ENCODE results near the gene SRMS.
A peak's percentile ranks its signal among the peaks of the same experiment; 100 is the strongest.

SRMS gene

DNA sequence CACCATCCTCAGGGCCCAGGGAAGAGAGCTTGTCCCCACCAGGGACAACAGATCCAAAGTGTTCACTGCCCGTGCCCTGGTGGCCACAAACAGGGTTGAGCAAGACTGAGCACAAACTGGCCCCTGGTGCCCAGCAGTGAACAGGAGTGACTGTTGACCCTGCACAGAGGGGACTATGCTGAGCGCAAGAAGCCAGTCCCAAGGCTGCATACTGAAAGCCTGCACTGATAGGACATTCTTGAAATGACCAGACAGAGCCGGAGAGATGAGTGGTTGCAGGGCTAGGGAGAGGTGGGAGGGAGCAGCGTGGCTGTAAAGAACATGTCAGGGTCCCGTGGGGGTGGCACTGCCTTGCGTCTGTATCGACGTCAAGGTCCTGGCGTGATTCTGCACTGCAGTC lies 3.5 kb upstream of the SRMS start:
- DNase-seq, result no peak

DNA sequence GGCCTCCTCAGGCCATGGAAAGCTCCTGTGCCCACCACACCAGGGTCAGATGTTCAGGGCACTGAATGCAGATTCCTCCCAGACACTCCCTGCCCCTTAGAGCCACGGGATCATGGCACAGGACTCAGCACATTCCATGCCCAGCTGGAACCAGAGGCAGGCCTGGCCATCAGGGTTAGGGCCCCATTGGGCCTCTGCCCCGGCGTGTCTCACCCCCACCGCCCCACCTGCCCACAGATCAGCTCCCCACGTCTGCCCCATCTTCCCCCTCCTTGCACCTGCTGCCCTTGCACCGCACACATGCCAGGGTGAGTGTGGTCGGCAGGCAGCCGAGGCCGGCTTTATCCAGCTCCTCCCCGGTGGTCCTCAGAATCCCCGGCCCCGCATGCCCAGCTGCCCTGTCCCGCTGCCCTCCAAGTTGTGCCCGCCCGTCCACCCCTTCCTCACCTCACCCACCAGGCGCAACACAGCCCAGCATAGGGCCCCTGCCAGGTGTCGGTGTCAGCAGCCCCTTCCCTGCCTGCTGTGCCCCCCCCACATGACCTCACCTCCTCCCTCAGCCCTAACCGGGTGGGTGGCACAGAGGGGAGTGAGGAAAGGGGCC lies 2.2 kb upstream of the SRMS start:
- no peak for DNase-seq

DNA sequence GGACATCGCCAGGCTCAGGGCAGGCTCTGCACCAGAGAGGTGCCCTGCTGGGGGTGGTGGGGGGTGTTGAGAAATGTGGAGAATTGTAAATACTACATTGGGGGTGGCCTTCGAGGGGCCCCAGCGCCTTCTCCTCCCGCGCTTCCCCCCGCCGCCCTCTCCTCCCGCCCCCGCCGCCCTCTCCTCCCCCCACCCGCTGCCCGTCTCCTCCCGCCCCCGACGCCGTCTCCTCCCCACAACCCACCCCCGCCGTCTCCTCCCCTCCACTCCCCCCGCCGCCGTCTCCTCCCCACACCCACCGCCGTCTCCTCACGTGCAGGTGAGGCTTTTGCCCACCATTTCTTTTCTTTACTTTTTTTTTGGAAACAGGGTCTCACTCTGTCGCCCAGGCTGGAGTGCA lies 1.5 kb upstream of the SRMS start:
- no peak for DNase-seq

DNA sequence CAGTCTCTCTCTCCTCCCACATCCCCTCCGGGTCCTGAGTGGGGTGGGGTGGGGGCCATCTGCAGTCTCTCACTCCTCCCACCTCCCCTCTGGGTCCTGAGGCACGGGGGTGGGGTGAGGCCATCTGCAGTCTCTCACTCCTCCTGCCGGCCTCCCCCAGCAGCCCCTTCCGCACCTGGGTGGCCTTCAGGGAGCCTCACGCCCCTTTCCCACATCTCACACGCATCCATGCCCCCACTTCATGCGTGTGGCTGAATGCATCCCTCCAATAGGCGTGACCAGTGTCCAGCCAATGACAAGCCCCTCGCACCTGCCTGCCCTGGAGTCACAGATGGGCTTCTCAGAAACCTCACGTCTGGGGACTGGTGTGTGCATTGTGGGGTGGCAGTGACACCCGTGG lies 993 bp upstream of the SRMS start:
- DNase-seq, result no peak

DNA sequence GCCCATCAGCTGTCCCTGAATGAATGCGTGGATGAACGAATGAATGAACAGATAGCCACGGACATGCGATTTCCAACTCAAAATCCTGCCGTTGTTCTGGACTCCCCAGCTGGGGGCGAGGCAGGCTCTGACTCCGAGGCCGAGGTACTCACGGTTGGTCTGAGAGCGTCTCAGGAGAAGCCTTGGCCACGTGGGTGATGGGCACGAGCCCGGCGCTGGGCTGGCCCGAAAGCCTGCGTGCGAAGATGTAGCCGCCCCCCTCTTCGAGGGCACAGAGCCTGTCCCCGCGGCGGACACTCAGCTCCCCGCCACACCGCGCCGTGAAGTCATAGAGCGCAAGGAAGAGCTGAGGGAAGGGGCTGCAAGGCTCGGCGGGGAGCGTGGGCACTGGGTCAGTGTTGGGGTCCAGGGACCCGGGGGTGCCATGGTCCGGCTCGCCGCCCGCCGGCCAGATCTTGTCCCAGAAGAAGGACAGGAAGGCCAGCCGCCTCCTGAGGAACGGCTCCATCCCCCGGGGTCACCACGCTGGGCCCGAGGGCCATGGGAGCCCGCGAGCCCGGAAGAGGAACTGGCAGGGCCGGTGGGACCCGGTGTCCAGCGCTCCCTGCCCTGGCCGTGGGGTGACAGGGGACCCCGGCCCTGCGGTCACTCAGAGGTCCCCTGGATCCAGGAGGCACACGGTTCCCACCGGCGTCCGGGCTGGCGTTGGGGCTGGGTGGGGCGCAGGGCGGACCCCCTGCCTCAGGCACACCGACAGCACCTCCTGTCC lies 409 bp downstream of the SRMS start:
- DNase-seq, result no peak

DNA sequence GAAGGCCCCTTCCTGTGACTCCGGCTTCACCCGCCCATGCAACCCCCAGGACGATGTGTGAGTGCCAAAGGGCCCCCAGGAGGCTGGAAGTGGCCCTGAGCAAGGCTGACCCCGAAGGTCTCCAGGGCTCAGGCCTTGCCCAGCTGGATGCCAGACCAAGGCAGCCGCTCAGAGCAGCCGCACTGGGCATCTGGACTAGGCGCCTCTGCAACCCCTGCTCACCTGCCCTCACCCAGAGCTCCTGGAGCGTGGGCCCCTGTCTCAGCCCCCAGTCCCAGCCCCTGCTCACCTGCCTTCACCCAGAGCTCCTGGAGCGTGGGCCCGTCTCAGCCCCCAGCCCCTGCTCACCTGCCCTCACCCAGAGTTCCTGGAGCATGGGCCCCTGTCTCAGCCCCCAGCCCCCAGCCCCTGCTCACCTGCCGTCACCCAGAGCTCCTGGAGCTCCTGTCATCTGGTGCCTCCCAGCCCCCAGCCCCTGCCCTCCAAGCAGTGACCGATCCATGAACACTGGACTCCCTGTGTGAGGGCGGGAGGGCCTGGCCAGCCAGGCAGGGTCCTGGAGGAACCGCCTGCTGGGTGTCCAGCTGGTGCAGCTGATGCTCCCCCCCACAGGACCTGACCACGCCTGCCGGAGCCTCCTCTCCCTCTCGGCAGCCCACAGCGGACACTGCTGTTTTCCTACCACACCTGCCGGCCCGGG lies 1.1 kb downstream of the SRMS start:
- no peak for DNase-seq

DNA sequence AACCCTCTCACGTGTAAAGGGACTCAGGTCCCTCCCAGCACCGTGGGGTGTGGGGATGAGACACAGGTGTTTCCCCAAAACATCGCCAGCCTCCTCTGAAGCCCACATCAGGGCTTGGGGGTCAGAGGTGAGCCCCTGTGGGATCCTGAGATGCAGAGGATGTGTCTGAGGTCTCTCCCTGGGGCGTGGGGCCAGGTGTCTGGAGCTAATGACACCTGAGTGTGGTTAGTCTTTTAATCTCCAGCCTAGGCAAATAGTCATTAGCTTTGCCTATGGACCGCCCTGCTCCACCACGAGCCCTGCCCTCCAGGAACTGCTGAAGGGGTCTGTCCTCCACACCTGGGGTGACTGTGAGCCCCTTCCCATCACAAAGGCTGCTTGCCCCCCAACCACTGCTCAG lies 1.7 kb downstream of the SRMS start:
- no peak for DNase-seq

DNA sequence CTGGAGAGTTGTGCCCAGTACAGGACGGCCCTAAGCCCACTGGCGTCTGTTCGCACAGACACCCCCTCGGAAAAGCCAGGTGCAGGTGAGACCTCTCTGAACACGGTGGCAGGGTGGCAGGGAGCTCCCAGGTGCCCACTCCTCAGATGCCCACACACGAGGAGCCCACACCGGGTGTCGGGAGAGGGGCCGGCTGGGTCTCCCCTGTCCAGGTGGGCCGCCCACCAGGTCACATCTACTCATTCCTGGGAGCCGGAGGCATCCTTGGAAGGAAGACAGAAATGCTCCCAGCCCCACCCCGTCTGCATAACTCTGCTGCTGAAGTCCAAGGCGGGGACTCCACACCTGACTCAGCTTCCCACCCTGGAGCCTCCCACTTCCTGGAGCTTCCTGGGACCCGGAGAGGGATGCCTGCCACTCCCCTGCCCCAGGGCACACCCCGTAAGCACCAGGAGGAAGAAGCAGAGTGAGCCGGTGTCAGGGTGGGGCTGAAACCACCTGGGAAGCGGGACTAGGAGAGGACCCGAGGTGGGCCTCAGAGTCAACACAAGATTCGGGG lies 2.5 kb downstream of the SRMS start:
- DNase-seq, result no peak

DNA sequence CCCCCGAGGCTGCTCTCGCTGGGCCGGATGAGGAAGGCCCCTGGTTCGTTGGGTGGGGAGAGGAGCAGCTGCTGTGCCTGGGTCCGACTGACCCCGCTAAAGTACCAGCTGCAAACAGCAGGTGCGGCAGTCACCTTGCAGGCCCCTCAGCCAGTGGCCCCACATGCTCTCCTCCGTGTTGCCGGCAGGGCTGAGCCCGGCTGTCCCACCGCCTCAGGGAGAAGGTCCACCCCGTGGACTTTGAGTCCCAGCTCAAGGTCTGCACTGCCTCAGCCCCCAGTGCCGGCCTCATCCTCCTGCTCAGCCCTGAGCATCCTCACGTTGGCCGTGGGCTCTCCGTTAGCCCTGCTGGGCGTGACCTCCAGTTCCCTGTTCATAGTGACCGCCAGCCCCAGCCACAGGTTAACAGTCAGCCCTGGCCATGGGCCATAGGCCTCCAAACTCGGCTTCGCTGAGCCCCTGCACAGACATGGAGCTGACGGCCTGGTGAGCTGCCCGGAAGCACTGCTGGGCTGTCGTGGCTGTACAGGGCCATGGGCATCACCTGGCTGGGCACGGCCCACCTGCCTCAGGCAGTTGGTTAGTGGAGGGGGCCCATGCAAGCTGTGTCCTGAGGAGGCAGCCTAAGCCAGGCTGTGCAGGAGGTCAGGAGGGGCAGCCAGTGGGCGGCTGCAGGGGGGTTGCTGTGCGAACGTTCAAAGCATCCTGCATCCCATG lies 3.1 kb downstream of the SRMS start:
- no peak for DNase-seq

DNA sequence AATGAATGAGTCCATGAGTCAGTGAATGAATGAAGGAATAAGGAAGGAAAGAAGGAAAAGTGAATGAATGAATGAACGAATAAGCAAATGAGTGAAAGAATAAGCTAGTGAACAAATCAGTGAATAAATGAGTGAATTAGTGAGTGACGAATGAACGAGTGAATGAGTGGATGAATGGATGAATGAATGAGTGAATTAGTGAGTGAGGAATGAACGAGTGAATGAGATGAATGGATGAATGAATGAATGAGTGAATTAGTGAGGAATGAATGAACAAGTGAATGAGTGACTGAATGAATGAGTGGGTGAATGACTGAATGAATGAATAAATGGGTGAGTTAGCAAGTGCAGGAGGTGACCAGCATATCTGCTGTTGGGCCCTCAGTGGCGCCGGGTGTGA lies 3.8 kb downstream of the SRMS start:
- DNase-seq, result no peak

DNA sequence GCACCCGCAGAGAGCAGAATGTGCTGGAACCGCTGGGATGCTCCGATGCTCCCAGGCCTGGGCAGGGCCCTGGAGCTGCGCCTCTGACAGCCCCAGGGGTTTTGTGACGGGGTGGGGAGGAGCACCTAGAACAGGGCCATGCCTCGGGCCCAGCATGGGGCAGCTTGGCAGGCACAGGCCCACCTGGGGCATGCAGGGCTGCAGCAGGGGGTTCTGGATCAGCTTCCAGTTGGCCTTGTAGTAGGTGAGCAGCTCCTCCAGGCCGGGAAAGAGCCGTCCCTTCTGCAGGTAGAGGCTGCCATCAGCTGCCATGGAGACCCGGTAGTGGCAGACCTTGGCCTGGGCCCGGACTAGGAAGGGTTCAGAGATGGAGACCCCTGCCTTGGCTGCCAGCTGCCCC lies 4.4 kb downstream of the SRMS start:
- no peak for DNase-seq

DNA sequence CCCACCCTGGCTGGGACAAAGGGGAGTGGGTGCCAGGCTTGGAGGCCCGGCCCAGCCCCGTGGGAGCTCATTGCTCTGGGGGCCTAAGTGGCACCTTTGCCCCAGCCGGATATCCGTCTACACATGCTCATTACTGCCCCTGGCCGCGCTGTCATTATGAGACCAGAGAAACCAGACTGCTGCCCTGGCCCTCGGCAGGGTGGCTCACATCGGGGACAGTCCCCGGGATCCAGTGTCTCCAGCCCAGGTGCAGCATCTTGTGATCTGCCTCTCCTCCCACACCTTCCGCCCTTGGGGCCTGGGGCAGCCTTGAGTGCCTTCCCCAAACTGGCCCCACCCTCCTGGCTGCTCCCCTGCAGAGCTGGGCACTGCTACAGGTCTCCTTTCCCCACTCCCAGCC lies 4.9 kb downstream of the SRMS start:
- DNase-seq, result no peak

DNA sequence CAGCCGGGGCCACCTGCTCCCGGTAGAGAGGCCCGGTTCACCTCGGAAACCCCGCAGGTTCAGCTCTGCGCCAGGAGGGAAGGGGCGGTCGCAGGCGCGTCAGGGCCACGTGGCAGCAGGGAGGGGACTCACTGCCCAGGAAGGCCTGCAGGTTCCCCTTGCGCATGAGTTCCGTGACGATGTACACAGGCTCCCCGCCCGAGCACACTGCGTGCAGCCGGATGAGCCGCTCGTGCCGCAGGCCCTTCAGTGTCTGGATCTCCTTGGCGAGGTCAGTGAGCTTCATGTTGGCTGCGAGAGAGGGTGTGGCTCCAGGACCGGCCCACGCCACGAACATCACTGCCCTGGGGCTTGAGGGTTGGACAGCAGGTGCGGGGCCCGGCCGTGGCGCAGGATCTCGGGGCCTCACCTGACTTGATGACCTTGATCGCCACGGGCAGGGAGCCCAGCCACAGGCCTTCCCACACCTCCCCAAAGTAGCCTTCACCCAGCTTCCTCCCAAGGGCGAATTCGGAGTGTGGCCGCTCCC lies 5.5 kb downstream of the SRMS start:
- no peak for DNase-seq

DNA sequence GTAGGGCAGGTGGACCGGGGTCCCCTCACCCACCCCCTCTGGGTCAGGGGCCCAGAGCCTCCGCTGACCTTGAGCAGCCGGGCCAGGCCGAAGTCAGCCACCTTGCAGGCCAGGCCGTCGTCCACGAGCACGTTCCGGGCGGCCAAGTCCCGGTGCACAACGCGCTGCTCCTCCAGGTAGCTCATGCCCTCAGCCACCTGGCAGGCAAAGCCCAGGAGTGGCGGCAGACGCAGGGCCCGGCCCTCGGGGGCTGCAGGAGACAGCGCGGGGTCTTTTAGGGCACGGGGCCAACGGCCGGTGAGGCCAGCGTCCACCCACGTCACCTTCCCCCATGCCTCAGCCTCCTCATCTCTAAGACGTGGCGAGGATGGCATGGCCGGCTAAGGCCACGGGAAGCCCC lies 6.2 kb downstream of the SRMS start:
- no peak for DNase-seq

DNA sequence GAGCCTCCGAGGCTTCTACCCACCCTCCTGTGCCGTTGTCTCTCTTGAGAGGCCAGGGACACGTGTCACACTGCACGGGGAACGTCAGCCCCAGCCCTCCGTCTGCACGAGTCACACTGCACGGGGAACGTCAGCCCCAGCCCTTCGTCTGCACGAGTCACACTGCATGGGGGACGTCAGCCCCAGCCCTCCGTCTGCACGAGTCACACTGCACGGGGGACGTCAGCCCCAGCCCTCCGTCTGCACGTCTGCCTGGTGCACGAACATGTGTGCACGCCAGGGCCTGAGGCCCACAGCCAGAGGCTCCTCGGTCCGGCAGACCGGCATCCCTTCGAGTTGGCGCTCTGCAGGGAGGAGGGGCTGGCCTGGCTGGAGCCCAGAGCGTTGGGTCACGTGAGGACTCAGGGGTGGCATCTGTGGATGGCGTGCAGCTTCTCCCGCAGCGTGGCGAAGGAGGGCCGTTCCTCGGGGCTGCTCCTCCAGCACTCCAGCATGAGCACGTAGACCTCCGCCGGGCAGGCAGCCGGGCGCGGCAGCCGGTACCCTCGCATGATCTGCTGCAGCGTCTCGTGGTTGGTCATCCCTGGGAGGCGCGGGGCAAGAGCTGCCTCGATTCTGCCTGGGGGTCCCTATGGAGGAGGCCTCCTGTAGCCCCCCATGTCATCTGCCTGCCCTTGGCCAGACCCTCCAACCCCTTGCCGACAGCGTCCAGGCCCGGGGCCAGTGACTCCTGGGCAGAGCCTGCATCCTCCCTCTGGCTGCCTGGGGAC lies 6.9 kb downstream of the SRMS start:
- DNase-seq, result no peak

DNA sequence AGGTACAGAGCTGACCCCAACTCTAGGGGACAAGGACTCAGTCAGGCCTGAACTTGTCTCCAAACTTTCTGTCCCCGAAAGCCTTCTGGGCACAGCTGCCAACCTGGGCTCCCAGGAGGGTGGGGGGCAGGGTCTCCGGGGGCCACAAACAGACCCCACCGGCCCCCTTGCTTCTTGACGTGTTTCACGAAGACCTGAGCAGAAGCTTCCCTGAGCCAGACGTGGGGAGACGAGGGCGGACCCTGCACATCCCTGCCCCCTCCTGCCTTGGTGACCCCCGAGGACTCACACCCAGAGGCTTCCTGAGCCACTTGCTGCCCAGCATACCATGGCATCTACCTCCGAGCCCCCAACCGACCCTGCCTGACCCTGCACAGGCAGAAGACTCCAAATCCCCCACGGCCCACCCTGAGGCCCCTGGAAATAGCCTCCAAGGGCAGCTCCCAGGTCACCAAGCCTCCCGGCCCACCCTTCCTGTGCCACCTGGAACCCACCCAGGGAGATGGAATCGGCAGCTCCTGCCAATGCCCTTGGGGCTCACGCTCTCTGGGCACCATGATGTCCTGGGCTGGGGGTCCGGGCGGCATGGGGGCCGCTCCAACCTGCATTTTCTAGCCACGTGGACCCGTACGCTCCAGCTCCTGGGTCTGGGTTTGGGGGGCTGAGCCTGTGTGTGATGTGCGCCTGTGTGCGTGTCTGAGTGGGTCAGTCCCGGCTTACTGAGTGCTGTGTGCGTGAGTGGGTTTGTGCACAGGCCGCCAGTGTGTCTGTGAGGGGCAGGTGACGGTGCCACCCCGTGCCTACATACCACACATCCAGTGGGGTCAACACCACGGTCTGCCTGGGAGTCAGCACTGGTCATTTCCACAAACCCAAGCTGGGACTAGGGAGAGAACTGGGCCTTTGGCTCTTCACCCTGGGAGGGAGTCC lies 7.8 kb downstream of the SRMS start:
- no peak for DNase-seq

DNA sequence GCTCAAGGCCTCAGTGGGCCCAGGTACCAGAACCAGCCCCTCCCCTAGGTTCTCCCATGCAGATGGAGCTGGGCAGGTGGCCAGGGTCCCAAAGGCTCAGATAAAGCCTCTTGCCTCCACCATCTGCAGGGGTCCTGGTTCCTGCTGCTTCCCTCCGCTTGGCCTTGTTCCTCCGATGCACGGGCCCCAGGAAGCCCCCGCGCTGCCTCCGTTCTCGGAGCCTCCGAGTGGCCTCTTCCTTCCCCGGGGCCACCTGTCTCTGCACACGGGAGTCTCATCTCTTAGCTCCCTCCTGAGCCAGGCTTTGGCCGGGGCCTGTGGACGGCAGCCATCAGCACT lies 8.5 kb downstream of the SRMS start:
- DNase-seq, result no peak

DNA sequence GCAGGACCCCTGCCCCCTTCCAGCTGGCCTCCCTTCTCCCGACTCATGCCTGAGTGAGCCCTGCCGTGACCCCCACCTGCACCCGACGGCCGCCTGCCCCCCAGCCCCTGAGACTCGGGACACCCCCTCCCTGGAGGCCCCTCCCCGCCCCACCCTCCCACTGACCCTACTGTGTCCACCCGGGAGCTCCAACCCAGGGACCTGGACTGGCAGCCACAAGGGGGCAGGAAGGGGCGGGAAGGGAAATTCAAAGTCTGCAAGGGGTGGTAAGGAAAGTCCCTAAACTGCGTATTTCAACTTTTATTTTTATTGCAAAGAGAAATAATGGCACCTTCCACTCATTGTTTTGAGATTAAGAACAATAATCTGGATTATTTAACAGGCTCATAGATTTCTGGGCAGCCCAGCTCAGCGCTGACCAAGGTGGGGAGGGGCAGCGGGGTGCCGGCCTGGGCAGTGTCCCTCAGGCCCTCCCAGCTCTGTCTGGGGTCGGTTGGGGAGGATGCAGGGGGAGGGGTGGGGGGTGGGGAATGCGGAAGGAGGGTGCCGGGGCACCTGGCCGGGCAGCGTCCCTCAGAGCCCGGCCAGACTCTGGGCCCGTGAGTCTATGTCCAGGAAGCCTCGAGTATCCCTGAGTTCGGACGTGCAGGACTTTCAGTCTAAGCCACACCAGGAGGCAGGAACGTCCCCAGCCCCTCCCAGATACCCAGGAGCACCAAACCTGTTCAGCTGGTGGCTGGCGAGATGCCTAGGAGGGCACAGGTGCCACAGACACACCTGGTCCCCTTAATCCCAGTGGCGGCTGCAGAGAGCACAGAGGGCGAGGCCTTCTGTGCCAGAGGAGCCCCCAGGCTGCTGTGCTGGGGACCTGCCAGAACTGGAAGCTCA lies 9.1 kb downstream of the SRMS start:
- peak; percentile 41 for DNase-seq

DNA sequence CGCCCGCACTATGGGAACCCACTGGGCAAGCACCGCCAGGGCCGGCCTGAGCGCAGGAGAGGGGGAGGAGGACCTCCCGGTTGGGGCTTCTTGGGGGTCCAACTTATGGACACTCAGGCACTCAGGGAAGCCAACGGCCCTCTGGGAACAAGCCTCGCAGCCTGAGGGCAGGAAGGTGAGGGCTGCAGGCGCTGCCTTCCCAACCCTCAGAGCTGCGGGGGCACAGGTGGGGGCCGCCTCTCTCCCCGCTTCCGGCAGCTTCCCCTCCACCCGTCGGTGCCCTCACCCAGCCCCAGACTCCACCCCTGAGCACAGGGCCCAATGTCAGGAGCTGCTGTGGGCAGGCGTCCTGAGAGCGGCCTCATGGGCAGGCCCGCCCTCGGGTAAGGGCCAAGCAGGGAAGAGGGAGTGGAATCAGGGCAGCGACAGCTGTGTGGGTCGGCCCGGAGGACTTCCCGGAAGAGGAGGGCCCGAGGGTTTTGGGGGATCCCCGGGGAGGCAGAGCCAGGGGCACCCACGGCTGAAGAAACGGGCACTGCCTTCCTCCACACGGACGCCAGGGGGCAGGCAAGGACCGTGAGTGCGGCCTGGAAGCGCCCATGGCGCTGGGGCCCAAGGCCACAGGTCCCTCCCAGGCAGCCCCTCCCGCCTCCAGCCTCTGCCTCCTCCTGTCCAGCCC lies 9.9 kb downstream of the SRMS start:
- peak; percentile 97 for DNase-seq

Data from hematopoietic multipotent progenitor cell treated with erythropoietin and hydrocortisone succinate and interleukin-3 and kit ligand, for 4 days (in vitro differentiated cells).